H4 (cell line): ENCODE results near the gene RETN. TPM values are rescaled to one million over a fixed set of nuclear protein-coding genes. Genes with fewer than 3 reads are reported as not detected.

ENCODE experiments used
- DNase-seq: peaks from one replicate; pipeline ENCODE4 v3.0.0-alpha.2; 2015; ENCODE audit warnings: low spot score
- total RNA-seq: library from RNA; depleted of rRNA; stranded (reverse); fragments of >200 nt; shearing (Covaris generic); gene quantifications from 2 replicates; pipeline ENCODE4 v1.2.3, GENCODE V29; 2014; rRNA removed

The RETN gene
- total RNA-seq, 1 experiment from 2014 or later, result not detected

- DNase-seq, result no peak
These were observed 36.7 kb downstream of the RETN start for GRCh38 chr19:7705387-7706187.

GRCh38 chr19:7706188-7706954 is 37.5 kb downstream of the RETN start:
- no peak for DNase-seq

- no peak for DNase-seq
These were observed 38.2 kb downstream of the RETN start for GRCh38 chr19:7706955-7707456.

- no peak for DNase-seq
These were observed 41.1 kb downstream of the RETN start for GRCh38 chr19:7709932-7710460.

- DNase-seq, result no peak
These were observed 41.8 kb downstream of the RETN start for GRCh38 chr19:7710616-7711015.

- DNase-seq, result no peak
These were observed 46.8 kb downstream of the RETN start for GRCh38 chr19:7715671-7716070.

- no peak for DNase-seq
These were observed 47.9 kb downstream of the RETN start for GRCh38 chr19:7716762-7717161.

GRCh38 chr19:7718668-7719067 is 49.8 kb downstream of the RETN start:
- no peak for DNase-seq

Other genes starting within 250 kb of the RETN start
- gene PEX11G, start 180.0 kb upstream of the RETN start, total RNA-seq, result 0.31 TPM in 1 of 2 replicates, not detected in the other
- 31.9 and 37.5 TPM in 2 replicates for gene ZNF358, start 152.9 kb upstream of the RETN start, total RNA-seq
- gene MCOLN1, start 146.4 kb upstream of the RETN start, total RNA-seq, result 3.9 and 5.8 TPM in 2 replicates
- 32.5 and 41.4 TPM in 2 replicates for gene PNPLA6, start 133.3 kb upstream of the RETN start, total RNA-seq
- gene CAMSAP3, start 73.2 kb upstream of the RETN start, total RNA-seq, result 0.31 and 0.43 TPM in 2 replicates
- 25.0 and 26.7 TPM in 2 replicates for gene XAB2, start 39.5 kb upstream of the RETN start, total RNA-seq
- 65.7 and 67.1 TPM in 2 replicates for gene PET100, start 39.3 kb upstream of the RETN start, total RNA-seq
- gene PCP2, start 35.3 kb upstream of the RETN start, total RNA-seq, result not detected in 2 replicates
- 2.5 and 3.1 TPM in 2 replicates for gene STXBP2, start 31.9 kb upstream of the RETN start, total RNA-seq
- not detected in 2 replicates for gene MCEMP1, start 8.0 kb downstream of the RETN start, total RNA-seq
- 90.6 and 139 TPM in 2 replicates for gene TRAPPC5, start 11.8 kb downstream of the RETN start, total RNA-seq
- gene FCER2, start 33.1 kb downstream of the RETN start, total RNA-seq, result not detected in 2 replicates
- not detected in 2 replicates for gene CLEC4G, start 63.1 kb downstream of the RETN start, total RNA-seq
- gene CD209, start 78.5 kb downstream of the RETN start, total RNA-seq, result 0.10 TPM in 1 of 2 replicates, not detected in the other
- gene CLEC4M, start 94.2 kb downstream of the RETN start, total RNA-seq, result not detected in 2 replicates
- 7.9 and 12.6 TPM in 2 replicates for gene EVI5L, start 161.2 kb downstream of the RETN start, total RNA-seq
- gene PRR36, start 205.3 kb downstream of the RETN start, total RNA-seq, result 0.04 TPM in 1 of 2 replicates, not detected in the other
- gene LRRC8E, start 219.5 kb downstream of the RETN start, total RNA-seq, result 2.4 and 2.6 TPM in 2 replicates
- gene MAP2K7, start 234.8 kb downstream of the RETN start, total RNA-seq, result 2.9 and 4.2 TPM in 2 replicates
- gene TGFBR3L, start 245.8 kb downstream of the RETN start, total RNA-seq, result not detected in 2 replicates